Hematopoietic multipotent progenitor cell treated with erythropoietin and hydrocortisone succinate and interleukin-3 and kit ligand, for 15 days (in vitro differentiated cells): Measurements from ENCODE around the gene ZFAND3.
"Not testable (repeated sequence)": the region's sequence is repeated elsewhere in the genome, so short reads cannot be mapped to it uniquely, and the experiment has no call there.

ENCODE experiments used
- DNase-seq: peaks from one replicate; pipeline ENCODE4 v3.0.0-alpha.2; 2015; ENCODE audit warnings: low spot score

ZFAND3 gene

DNA sequence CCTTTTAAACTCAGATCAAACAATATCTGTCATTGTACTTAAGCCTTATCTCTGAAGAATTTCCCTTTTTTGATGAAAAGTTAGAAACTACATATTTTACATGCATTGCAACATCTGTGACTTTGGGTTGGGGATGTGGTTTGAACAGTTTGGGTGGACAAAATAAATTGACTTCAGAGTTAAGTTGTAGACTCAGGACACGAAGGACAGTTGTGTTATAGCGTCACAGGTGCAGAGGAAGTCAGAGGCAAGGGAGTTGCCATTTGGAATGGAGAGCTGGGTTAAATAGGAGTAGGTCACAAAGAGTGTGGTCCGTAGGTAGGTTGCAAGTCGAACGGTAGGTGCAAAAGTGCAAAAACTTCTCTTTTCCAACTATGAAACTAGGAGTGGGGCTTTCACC, 46.0 kb downstream of the ZFAND3 start:
- no peak for DNase-seq

- DNase-seq = no peak
Observed at GRCh38 chr6:37866590-37867507, 47.3 kb downstream of the ZFAND3 start.

DNA sequence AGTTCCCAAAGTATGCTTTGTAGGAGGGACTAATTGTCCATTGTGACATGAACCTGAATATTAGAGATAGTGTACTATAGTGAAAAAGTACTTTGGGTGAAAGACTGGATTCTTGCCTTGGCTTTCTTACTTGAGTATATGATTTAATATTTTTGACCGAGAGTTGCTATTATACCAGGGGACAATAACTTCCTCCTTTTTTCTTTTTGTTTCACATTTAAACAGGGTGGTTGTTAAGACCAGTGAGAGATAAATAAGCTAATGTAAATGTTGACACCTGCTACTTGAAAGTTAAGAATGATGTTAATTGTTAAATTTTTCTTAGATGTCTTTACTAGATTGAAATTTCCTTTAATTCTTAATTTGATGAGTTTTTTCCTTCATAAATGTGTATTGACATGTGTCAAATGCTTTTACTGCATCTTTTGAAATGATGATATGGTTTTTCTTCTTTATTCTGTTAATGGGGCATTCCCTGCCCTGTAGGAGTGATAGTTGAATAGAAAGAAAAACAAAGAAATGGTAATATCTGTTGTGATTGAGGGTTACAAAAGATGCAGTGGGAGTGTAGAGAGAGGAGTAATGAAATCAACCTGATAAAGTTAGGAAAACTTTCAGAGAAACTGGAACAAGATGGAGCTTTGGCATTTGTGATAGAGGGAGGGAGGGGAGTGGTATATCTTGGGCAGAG, 48.4 kb downstream of the ZFAND3 start:
- no peak for DNase-seq

GRCh38 chr6:37868447-37868825, 48.9 kb downstream of the ZFAND3 start:
- no peak for DNase-seq

- DNase-seq = no peak
Observed at GRCh38 chr6:37871616-37872372, 52.3 kb downstream of the ZFAND3 start.

GRCh38 chr6:37872373-37872745, 52.8 kb downstream of the ZFAND3 start:
- DNase-seq = no peak

DNA sequence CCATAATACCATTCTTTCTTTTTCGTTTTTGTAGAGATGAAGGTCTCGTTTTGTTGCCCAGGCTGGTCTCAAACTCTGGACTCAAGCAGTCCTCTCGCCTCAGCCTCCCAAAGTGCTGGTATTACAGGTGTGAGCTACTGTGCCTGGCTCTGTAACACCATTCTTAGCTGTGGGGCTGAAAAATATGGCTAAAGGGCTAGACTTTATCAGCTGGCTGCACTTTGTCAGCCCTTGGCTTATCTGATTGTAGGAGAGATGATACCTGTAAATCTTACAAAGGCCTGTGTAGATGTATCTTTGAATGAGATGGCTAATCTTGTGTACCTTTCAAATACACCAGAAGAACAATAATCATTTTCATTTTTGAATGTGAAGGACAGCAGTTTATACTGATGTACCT, 55.2 kb downstream of the ZFAND3 start:
- DNase-seq = no peak

DNA sequence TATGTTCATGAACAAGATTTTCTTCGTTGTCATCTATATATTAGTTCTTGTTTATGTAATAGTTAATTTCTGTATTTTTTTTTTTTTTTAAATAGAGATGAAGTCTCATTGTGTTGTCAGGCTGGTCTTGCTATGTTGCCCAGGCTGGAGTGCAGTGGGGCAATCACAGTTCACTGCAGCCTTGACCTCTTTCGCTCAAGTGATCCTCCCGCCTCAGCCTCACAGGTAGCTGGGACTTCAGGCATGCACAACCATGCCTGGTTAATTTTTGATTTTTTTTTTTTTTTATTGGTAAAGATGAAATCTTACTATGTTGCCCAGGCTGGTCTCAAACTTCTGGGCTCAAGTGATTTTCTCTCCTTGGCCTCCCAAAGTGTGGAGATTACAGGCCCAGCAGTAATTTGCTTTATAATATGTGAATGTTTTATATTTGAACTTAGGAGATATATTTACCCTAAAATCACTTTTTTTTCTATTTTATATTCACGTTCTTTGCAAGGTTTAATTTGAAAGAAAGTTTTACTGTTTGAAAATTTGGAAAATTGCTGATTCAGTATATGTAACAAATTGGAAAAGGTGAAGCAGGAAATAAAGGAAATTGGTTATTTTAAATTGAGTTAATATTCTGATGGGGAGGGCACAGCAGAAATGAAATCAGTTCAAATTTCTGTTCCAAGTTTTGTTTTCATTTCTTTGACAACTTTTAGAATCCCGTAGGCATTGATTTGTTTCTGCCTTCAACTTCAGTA, 56.2 kb downstream of the ZFAND3 start:
- no peak for DNase-seq

- DNase-seq = no peak
Observed at GRCh38 chr6:37876843-37877242, 57.3 kb downstream of the ZFAND3 start.

DNA sequence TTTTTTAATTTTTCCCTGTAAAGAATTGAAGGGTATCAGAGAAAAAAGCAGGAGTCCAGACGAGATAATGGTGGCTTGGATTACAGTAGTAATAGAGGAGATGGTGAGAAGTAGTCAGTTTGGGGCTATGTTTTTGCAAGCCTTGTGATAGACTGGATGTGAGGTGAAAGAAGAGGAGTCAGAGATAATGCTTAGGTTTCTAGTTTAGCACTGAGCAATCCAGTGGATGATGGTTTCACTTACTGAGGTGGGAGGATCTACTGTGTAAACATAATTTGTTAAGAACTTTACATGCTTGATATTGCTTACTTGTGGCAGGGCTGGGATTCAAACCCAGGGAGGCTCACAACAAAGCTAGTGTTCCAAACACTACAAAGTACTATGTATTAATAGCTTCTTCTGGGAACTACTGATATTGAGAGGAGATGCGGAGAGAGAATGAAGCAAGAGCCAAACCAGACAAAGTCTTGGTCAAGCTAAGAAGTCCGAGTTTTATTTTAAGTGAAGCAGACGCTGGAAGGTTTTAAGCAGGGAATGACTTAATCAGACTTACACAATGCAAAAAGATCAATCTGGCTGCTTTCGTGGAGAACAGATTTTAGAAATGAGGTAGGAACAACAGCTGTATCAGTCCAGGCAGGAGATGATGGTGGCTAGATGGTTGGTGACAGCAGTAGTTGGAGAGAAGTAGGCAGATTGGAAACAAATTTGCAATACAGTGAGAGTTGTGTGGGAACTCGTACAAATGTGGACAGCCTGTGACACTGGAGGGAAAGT, 58.0 kb downstream of the ZFAND3 start:
- no peak for DNase-seq

- no peak for DNase-seq
Observed at GRCh38 chr6:37878150-37878710, 58.7 kb downstream of the ZFAND3 start.

DNA sequence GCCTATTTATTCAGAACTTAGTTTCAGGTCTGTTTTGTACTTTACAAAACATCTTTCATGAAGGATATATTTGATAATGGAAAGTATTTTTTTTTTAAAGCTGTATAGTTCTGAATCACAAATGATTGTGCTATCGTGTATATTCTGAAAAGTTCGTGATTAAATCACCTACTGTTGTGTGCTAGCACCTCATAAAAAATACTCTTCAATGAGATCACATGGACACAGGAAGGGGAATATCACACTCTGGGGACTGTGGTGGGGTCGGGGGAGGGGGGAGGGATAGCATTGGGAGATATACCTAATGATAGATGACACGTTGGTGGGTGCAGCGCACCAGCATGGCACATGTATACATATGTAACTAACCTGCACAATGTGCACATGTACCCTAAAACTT, 61.1 kb downstream of the ZFAND3 start:
- not testable (repeated sequence) for DNase-seq

GRCh38 chr6:37882292-37882691, 62.8 kb downstream of the ZFAND3 start:
- no peak for DNase-seq

DNA sequence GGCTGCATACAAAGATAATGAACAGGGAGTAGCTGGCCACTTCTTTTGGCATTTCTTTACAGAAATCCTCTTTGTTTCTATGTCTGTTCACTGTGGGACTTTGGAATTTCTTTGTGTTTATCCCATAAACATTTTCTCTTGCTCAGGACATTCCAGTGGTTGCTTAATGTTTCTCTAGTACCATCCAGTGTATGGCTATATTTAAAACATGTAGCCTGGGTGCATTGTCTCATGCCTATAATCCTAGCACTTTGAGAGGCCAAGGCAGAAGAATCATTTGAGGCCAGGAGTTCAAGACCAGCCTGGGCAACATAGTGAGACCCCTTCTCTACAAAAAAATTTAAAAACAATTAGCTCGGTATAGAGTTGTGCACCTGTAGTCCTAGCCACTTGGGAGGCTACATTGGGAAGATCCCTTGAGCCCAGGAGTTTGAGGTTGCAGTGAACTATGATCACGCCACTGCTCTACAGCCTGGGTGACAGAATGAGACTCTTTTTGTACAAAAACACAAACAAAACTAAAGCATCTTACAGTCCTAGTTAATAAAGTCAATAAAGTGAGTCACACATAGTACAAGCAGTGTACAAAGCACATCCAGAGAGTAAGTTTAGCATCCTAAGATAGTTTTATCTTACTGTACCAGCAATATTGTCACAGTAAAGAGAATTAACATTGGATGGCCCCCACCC, 63.3 kb downstream of the ZFAND3 start:
- DNase-seq = no peak

DNA sequence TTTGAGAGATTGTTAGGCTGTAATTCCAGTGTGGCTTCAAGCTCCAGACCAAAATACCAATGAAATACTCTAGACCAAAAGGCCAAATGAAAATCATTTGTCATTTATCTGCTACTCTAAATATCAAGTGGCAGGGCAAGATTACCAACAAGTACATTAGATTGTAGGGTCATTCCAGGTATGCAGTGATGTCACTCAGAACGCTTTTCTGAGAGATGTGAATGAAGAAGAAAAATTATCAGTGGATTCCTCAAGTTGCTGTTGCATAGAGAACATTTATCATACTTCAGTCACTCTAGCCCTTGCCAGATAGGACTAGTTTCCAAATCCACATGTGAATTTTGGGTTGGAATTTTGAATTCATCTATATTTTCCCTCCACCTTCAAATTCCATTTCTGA, 65.0 kb downstream of the ZFAND3 start:
- DNase-seq = no peak

DNA sequence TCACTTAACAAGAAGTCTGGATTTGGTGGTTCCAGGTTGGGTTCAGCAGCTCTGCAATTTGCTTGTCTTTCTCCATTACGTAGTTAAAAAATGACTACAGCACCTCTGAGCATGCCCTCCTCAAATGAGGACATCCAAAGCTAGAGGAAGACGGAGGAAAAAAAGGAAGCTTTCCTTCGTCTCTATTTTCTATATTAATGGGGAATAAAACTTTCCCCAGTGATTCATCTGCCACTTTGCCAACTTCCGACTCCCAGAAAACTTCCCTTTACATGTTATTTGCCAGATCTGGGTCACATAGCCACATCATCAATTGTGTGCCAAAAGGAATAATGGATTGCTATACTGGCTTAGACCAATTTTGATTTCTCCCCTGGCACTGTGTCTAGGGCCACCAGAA, 69.5 kb downstream of the ZFAND3 start:
- DNase-seq = no peak

- DNase-seq = no peak
Observed at GRCh38 chr6:37889486-37889885, 70.0 kb downstream of the ZFAND3 start.

DNA sequence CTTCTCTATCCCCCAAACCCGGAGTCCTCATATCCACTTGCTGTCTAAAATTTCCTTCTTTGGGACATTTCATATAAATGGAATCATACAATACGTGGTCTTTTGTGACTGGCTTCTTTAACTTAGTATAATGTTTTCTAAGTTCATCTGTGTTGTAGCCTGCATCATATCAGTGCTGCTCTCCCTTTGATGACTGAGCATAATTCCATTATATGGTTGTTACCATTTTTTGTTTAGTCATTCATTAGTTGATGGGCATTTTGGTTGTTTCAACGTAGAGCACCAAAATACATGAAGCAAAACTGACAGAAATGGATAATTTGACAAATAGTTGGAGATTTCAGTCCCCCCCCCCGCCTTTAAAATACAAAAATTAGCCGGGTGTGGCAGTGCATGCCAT, 71.5 kb downstream of the ZFAND3 start:
- no peak for DNase-seq

DNA sequence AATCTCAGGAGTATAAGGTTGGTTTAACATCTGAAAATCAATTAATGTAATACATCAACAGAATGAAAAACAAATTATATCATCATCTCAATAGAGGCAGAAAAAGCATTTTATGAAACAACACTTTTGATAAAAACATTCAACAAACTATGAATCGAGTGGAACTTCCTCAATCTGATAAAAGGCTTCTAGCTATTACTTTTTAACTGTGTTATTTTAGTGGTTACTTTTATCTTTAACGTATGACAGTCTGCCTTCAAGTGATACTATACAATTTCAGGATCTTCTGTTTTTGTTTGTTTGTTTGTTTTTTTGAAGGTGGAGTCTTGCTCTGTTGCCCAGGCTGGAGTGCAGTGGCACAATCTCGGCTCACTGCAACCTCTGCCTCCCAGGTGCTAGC, 73.7 kb downstream of the ZFAND3 start:
- no peak for DNase-seq

DNA sequence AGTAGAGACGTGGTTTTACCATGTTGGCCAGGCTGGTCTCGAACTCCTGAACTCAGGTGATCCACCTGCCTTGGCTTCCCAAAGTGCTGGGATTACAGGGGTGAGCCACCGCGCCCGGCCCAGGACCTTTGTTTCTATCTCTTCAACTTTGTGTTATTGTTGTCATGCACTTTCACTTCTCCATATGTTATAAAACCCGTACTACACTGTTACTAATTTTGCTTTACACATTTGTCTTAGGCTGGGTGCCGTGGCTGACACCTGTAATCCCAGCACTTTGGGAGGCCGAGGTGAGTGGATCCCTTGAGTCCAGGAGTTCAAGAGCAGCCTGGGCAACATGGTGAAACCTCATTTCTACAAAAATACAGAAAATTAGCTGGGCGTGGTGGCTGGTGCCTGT, 74.2 kb downstream of the ZFAND3 start:
- DNase-seq = not testable (repeated sequence)
